Gastrocnemius medialis (tissue), 4 donors: Measurements from ENCODE around the gene RGS11. TPM values are rescaled to one million over a fixed set of nuclear protein-coding genes. Genes with fewer than 3 reads are reported as not detected.

Source experiments
- ATAC-seq, 2 donors: fragments of 150-250 bp; one replicate each; pipeline ENCODE4 v1.9.1; 2016
- DNase-seq, 2 donors: peaks; one replicate each; pipeline ENCODE4 v3.0.0-alpha.2; 2019
- H3K27ac ChIP-seq, 4 donors: fragments of 200-600 bp; sonication (generic); 1 replicate in 1 of 4; 2 replicates in 3 of 4; pipeline ENCODE4 v1.5.1; 2016 to 2018; ENCODE audit warnings: mild to moderate bottlenecking in 2 of 4, moderate library complexity in 1 of 4
- H3K27me3 ChIP-seq, 3 donors: fragments of 200-600 bp; sonication (generic) in 2 of 3; 1 replicate in 1 of 3; 2 replicates in 2 of 3; pipeline versions ENCODE4 v1.5.1 to v1.6.0; 2016 to 2019; ENCODE audit warnings: mild to moderate bottlenecking in 1 of 3, moderate library complexity in 1 of 3
- H3K36me3 ChIP-seq, 2 donors: fragments of 200-600 bp; sonication (generic) in 1 of 2; one replicate each; pipeline ENCODE4 v1.5.1; 2017 to 2018
- H3K4me1 ChIP-seq, 2 donors: fragments of 200-600 bp; sonication (generic) in 1 of 2; one replicate each; pipeline ENCODE4 v1.5.1; 2016 to 2017; ENCODE audit warnings: mild to moderate bottlenecking in 2 of 2
- H3K4me3 ChIP-seq, 4 donors: fragments of 200-600 bp; sonication (generic) in 3 of 4; 1 replicate in 1 of 4; 2 replicates in 3 of 4; pipeline ENCODE4 v1.5.1; 2016 to 2019; ENCODE audit warnings: mild to moderate bottlenecking in 2 of 4
- H3K9me3 ChIP-seq, 3 donors: fragments of 200-600 bp; sonication (generic) in 2 of 3; 1 replicate in 1 of 3; 2 replicates in 2 of 3; pipeline ENCODE4 v1.5.1; 2016 to 2019
- CTCF ChIP-seq, 5 experiments: fragments of 450-650 bp in 3 of 5; fragments of 200-600 bp in 2 of 5; sonication (generic) in 2 of 5; IDR thresholded peaks in 4 of 5; conservative IDR thresholded peaks in 1 of 5; 1 replicate in 4 of 5; 2 replicates in 1 of 5; pipeline ENCODE4 v1.5.1; 2016 to 2019; ENCODE audit warnings: antibody characterized with exemption in 5 of 5, mild to moderate bottlenecking in 3 of 5, moderate library complexity in 3 of 5
- POLR2A ChIP-seq, 2 donors: fragments of 450-650 bp; IDR thresholded peaks; one replicate each; pipeline ENCODE4 v1.6.1; 2017; ENCODE audit warnings: antibody characterized with exemption in 2 of 2, mild to moderate bottlenecking in 2 of 2, moderate library complexity in 2 of 2
- in situ Hi-C, 4 donors: fragments of 200-750 bp; cut with MboI; loops; one replicate each; pipeline versions ENCODE4 v1.15.0 to v1.8.0; 2017; ENCODE audit warnings: low sequenced_read_pairs in 4 of 4
- intact Hi-C: fragments of 100-400 bp; cut with DNase I; formaldehyde crosslinking; loops from one replicate; pipeline ENCODE4 v1.15.1; 2023; ENCODE audit warnings: low total_unique reads
- total RNA-seq, 4 donors: library from RNA; depleted of rRNA; stranded (reverse); fragments of >200 nt; gene quantifications; one replicate each; pipeline versions ENCODE4 v1.1.0 to v1.2.3, GENCODE V29; 2016

The RGS11 gene
- total RNA-seq, 4 donors from 2014 or later = 1.2 to 2.2 (median 1.6) TPM

DNA sequence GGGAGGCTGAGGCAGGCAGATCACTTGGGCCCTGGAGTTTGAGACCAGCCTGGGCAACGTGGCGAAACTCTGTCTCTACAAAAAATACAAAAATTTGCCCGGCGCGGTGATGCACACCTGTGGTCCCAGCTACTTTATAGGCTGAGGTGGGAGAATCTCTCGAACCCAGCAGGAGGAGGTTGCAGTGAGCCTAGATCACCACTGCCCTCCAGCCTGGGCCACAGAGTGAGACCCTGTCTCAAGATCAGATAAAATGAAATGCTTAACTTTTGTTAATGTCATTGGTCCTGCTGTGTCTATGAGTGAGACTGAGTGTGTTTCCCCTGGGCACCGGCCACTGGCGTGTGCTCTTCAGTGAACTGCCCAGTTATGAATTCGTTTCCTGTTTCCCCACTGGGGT, 30.6 kb downstream of the RGS11 start:
- Histone ChIP-seq H3K4me3 (no peak overlapping the region), H3K4me1 (peaks cover 24 to 44% of the 10 kb centered on the region in 2 donors), H3K27me3 (no peaks in the 10 kb centered on the region), H3K9me3 (no peaks in the 10 kb centered on the region), H3K27ac (peak overlapping the region in 3 of 4 donors; percentile 12 to 88 (median 20)), H3K36me3 (peaks cover 0 to 8% of the 10 kb centered on the region in 2 donors)
- no peak for TF ChIP-seq POLR2A (IDR thresholded peaks at IDR 0.05)
- no peak for TF ChIP-seq CTCF (IDR thresholded peaks at IDR 0.05 in 4 of 5, conservative IDR thresholded peaks at IDR 0.05 in 1 of 5)
- DNase-seq (no peak), ATAC-seq (no peak)
- in situ Hi-C loops = no loop called here
- intact Hi-C loops = no loop called here

DNA sequence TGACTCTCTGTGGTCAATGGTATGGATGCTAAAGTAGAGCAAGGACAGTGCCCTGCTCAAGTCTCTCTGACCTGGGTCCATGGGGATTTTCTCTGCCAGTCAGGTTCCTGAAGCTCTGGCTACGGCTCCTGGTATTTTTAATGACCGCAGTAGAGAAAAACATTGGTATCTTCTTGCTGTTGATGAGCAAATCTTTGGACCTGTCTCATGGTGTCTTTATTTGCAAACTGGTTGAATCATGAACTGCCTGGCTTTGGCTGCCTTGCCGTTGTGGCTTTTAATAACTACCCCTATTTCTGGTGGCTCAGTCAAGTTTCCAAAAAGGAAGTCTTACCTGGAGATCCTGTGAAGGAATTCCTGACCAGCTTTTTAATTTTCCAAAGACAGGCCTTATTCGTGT, 32.4 kb downstream of the RGS11 start:
- intact Hi-C loops (no loop called here), in situ Hi-C loops (no loop called here)
- H3K4me1 ChIP-seq = peaks cover 32 to 53% of the 10 kb centered on the region in 2 donors
- H3K27ac ChIP-seq = peak overlapping the region; percentile 78 to 89 (median 86)
- peak; percentile 43 to 70 for DNase-seq
- TF ChIP-seq CTCF (IDR thresholded peaks at IDR 0.05 in 4 of 5, conservative IDR thresholded peaks at IDR 0.05 in 1 of 5) (no peak), POLR2A (IDR thresholded peaks at IDR 0.05) (no peak)
- ATAC-seq = peak; percentile 92 to 94
- H3K4me3 ChIP-seq = peak overlapping the region in 1 of 4 donors; percentile 2
- H3K9me3 ChIP-seq = no peaks in the 10 kb centered on the region
- H3K36me3 ChIP-seq = peaks cover 0 to 2% of the 10 kb centered on the region in 2 donors
- H3K27me3 ChIP-seq = no peaks in the 10 kb centered on the region

GRCh38 chr16:242281-242680, 33.5 kb downstream of the RGS11 start:
- no peaks in the 10 kb centered on the region for H3K27me3 ChIP-seq
- H3K9me3 ChIP-seq = no peaks in the 10 kb centered on the region
- DNase-seq (no peak), ATAC-seq (no peak)
- H3K4me3 ChIP-seq = no peak overlapping the region
- intact Hi-C loops (no loop called here), in situ Hi-C loops (no loop called here)
- TF ChIP-seq POLR2A (IDR thresholded peaks at IDR 0.05) (no peak), CTCF (IDR thresholded peaks at IDR 0.05 in 4 of 5, conservative IDR thresholded peaks at IDR 0.05 in 1 of 5) (no peak)
- H3K36me3 ChIP-seq = no peaks in the 10 kb centered on the region
- H3K4me1 ChIP-seq = peaks cover 32 to 53% of the 10 kb centered on the region in 2 donors
- peak overlapping the region; percentile 78 to 89 (median 86) for H3K27ac ChIP-seq

DNA sequence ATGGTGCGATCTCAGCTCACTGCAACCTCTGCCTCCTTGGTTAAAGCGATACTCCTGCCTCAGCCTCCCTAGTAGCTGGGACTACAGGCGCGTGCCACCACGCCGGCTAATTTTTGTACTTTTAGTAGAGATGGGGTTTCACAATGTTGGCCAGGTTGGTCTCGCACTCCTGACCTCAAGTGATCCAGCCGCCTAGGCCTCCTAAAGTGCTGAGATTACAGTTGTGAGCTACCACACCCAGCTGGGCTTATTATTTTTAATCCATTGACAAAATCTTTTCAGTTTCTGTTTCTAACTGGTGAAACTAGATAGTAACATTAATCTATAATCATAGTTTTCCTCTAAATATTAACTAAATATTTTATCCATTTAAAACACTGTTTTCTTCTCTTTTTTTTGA, 35.2 kb downstream of the RGS11 start:
- intact Hi-C loops = no loop called here

More for the DNA sequence above, 35.2 kb downstream of the RGS11 start:
- Histone ChIP-seq H3K4me1 (peaks cover 40 to 59% of the 10 kb centered on the region in 2 donors), H3K4me3 (no peak overlapping the region), H3K27ac (peak overlapping the region; percentile 78 to 89 (median 86)), H3K36me3 (no peaks in the 10 kb centered on the region), H3K9me3 (no peaks in the 10 kb centered on the region), H3K27me3 (no peaks in the 10 kb centered on the region)
- DNase-seq (peak in 1 of 2 donors; percentile 31), ATAC-seq (no peak)
- in situ Hi-C loops = no loop called here
- TF ChIP-seq CTCF (IDR thresholded peaks at IDR 0.05 in 4 of 5, conservative IDR thresholded peaks at IDR 0.05 in 1 of 5) (no peak), POLR2A (IDR thresholded peaks at IDR 0.05) (no peak)
